Loucy (cell line): ENCODE data around the gene FRMD4A.

Experiments
- H2AFZ ChIP-seq: fragments of 200-600 bp; sonication (generic); 2 replicates; pipeline ENCODE4 v1.6.0; 2016; ENCODE audit warnings: antibody characterized with exemption, mild to moderate bottlenecking, low read length, moderate library complexity
- H3F3A ChIP-seq: fragments of 200-600 bp; 2 replicates; pipeline ENCODE4 v1.6.0; 2016; ENCODE audit warnings: antibody characterized with exemption, low read depth, mild to moderate bottlenecking
- H3K27me3 ChIP-seq: fragments of 200-600 bp; sonication (generic); 2 replicates; pipeline ENCODE4 v1.6.1; 2014; ENCODE audit warnings: low read length, mild to moderate bottlenecking; ENCODE audit not compliant: insufficient read depth, poor library complexity, severe bottlenecking
- H3K36me3 ChIP-seq: fragments of 200-600 bp; sonication (generic); 2 replicates; pipeline ENCODE4 v1.6.1; 2016; ENCODE audit warnings: low read length; ENCODE audit not compliant: insufficient read depth
- H3K4me1 ChIP-seq: fragments of 200-600 bp; sonication (generic); 2 replicates; pipeline ENCODE4 v1.5.1; 2014; ENCODE audit warnings: low read length, mild to moderate bottlenecking; ENCODE audit not compliant: insufficient read depth, poor library complexity, severe bottlenecking
- H3K4me2 ChIP-seq: fragments of 200-600 bp; sonication (generic); 2 replicates; pipeline ENCODE4 v1.6.0; 2014; ENCODE audit warnings: antibody characterized with exemption, low read length, low read depth, mild to moderate bottlenecking; ENCODE audit not compliant: poor library complexity, severe bottlenecking
- H3K4me3 ChIP-seq: fragments of 200-600 bp; sonication (generic); 2 replicates; pipeline ENCODE4 v1.5.1; 2014; ENCODE audit warnings: low read length, mild to moderate bottlenecking, mixed read lengths; ENCODE audit not compliant: poor library complexity, severe bottlenecking
- H3K79me2 ChIP-seq: fragments of 200-600 bp; sonication (generic); 2 replicates; pipeline ENCODE4 v1.6.1; 2014; ENCODE audit warnings: low read length; ENCODE audit not compliant: insufficient read depth
- H3K9ac ChIP-seq: fragments of 200-600 bp; sonication (generic); 2 replicates; pipeline ENCODE4 v1.6.0; 2014; ENCODE audit warnings: mild to moderate bottlenecking, low read depth, low read length, moderate library complexity; ENCODE audit not compliant: poor library complexity, severe bottlenecking
- H3K9me2 ChIP-seq: fragments of 200-600 bp; sonication (generic); replicated peaks from 2 replicates; pipeline ENCODE4 v1.6.1; 2016; ENCODE audit warnings: low read depth, low read length, mixed read lengths
- H3K9me3 ChIP-seq: fragments of 200-600 bp; sonication (generic); 2 replicates; pipeline ENCODE4 v1.6.1; 2014; ENCODE audit warnings: mild to moderate bottlenecking, antibody characterized with exemption, low read length, low read depth; ENCODE audit not compliant: insufficient read depth
- H4K20me1 ChIP-seq: fragments of 200-600 bp; sonication (generic); 2 replicates; pipeline ENCODE4 v1.6.0; 2014; ENCODE audit warnings: antibody characterized with exemption, low read length, mild to moderate bottlenecking; ENCODE audit not compliant: insufficient read depth, poor library complexity, severe bottlenecking
- CTCF ChIP-seq: fragments of 200-600 bp; sonication (generic); conservative IDR thresholded peaks from 2 replicates; pipeline ENCODE4 v1.5.1; 2014; ENCODE audit warnings: mild to moderate bottlenecking, antibody characterized with exemption, low read length
- EZH2phosphoT487 ChIP-seq: fragments of 200-600 bp; IDR thresholded peaks from 2 replicates; pipeline ENCODE4 v1.6.1; 2018; ENCODE audit warnings: antibody characterized with exemption, mild to moderate bottlenecking, moderate library complexity, borderline replicate concordance

The FRMD4A gene

GRCh38 chr10:14182781-14183180, 147.9 kb downstream of the FRMD4A start:
- H3K4me1 ChIP-seq: peaks cover 8% of the 10 kb centered on the region
- no peaks in the 10 kb centered on the region for H3K9me2 ChIP-seq
- no peaks in the 10 kb centered on the region for H3K36me3 ChIP-seq
- H3K4me3 ChIP-seq: no peak overlapping the region
- no peaks in the 10 kb centered on the region for H3K79me2 ChIP-seq
- peaks cover 25% of the 10 kb centered on the region for H3K27me3 ChIP-seq
- H3F3A ChIP-seq: peaks cover 8% of the 10 kb centered on the region; the same call in 1 of the 2 replicates
- no peak overlapping the region for H3K4me2 ChIP-seq
- no peaks in the 10 kb centered on the region for H4K20me1 ChIP-seq
- H2AFZ ChIP-seq: no peak overlapping the region
- no peak overlapping the region for H3K9ac ChIP-seq
- TF ChIP-seq EZH2phosphoT487: no peak
- no peak for TF ChIP-seq CTCF
- H3K9me3 ChIP-seq: no peaks in the 10 kb centered on the region

- H4K20me1 ChIP-seq: no peaks in the 10 kb centered on the region
- H3K4me2 ChIP-seq: no peak overlapping the region
- no peak overlapping the region for H2AFZ ChIP-seq
- H3K79me2 ChIP-seq: no peaks in the 10 kb centered on the region
- H3K9me2 ChIP-seq: no peaks in the 10 kb centered on the region
- H3K4me3 ChIP-seq: no peak overlapping the region
- H3K27me3 ChIP-seq: peaks cover 25% of the 10 kb centered on the region
- H3K9me3 ChIP-seq: no peaks in the 10 kb centered on the region
- H3K36me3 ChIP-seq: no peaks in the 10 kb centered on the region
- peaks cover 8% of the 10 kb centered on the region; the same call in 1 of the 2 replicates for H3F3A ChIP-seq
- TF ChIP-seq EZH2phosphoT487: no peak
- no peak for TF ChIP-seq CTCF
- no peak overlapping the region for H3K9ac ChIP-seq
- peaks cover 8% of the 10 kb centered on the region for H3K4me1 ChIP-seq
Observed at GRCh38 chr10:14181567-14181936, 149.2 kb downstream of the FRMD4A start.

GRCh38 chr10:14180911-14181566, 149.7 kb downstream of the FRMD4A start:
- peaks cover 25% of the 10 kb centered on the region for H3K27me3 ChIP-seq

More at GRCh38 chr10:14180911-14181566, 149.7 kb downstream of the FRMD4A start:
- no peaks in the 10 kb centered on the region for H4K20me1 ChIP-seq
- TF ChIP-seq CTCF (no peak), EZH2phosphoT487 (no peak)
- H3K4me3 ChIP-seq: no peak overlapping the region
- no peaks in the 10 kb centered on the region for H3K9me2 ChIP-seq
- no peak overlapping the region for H3K9ac ChIP-seq
- H2AFZ ChIP-seq: no peak overlapping the region
- H3K9me3 ChIP-seq: no peaks in the 10 kb centered on the region
- H3K79me2 ChIP-seq: no peaks in the 10 kb centered on the region
- peaks cover 8% of the 10 kb centered on the region for H3K4me1 ChIP-seq
- H3K36me3 ChIP-seq: no peaks in the 10 kb centered on the region
- peaks cover 7% of the 10 kb centered on the region; the same call in 1 of the 2 replicates for H3F3A ChIP-seq
- no peak overlapping the region for H3K4me2 ChIP-seq
